B cell (primary cell): ENCODE data around the gene FRMD8.

Experiments used
- EZH2 ChIP-seq: IDR thresholded peaks from 2 replicates; pipeline ENCODE4 v1.6.1; 2012; ENCODE audit warnings: borderline replicate concordance, low read depth, mild to moderate bottlenecking, moderate library complexity, low read length; ENCODE audit not compliant: insufficient read depth, poor library complexity, severe bottlenecking
- TF ChIP-seq, protein P1 (sequence below): fragments of 200-600 bp; IDR thresholded peaks from one replicate; pipeline ENCODE4 v1.8.0; 2022; ENCODE audit warnings: antibody characterized with exemption, mild to moderate bottlenecking

DNA sequence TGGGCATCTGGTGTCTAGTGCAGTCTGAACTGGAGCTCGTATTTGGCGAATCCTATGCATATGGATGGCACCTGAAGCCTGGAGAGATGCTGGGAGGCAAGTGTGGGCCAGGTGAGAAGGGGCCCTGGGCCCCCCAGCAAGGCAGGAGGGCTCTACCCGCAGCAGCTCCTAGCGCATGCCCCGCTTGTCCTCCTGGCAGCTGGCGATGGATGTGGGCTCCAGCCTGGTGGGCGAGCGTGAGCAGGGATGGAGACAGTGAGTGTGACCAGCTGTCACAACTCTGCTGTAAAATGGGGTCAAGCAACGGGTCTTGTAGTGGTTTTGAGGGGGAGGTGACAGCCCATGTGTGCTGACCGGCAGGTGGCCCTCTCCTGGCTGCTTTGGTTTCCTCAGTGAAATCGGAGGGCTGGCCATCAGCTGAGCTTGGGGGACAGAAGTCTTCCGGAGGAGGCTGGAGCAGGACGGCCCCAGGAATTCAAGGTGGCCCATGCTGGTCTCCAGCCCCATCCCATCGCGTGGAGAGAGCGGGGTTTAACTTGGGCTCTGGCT, 12.0 kb downstream of the FRMD8 start:
- TF ChIP-seq, protein P1, sequence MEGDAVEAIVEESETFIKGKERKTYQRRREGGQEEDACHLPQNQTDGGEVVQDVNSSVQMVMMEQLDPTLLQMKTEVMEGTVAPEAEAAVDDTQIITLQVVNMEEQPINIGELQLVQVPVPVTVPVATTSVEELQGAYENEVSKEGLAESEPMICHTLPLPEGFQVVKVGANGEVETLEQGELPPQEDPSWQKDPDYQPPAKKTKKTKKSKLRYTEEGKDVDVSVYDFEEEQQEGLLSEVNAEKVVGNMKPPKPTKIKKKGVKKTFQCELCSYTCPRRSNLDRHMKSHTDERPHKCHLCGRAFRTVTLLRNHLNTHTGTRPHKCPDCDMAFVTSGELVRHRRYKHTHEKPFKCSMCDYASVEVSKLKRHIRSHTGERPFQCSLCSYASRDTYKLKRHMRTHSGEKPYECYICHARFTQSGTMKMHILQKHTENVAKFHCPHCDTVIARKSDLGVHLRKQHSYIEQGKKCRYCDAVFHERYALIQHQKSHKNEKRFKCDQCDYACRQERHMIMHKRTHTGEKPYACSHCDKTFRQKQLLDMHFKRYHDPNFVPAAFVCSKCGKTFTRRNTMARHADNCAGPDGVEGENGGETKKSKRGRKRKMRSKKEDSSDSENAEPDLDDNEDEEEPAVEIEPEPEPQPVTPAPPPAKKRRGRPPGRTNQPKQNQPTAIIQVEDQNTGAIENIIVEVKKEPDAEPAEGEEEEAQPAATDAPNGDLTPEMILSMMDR = no peak
- TF ChIP-seq EZH2 = no peak
